ENCODE measurements around the gene OCRL. TPM values are rescaled to one million over a fixed set of nuclear protein-coding genes. Genes with fewer than 3 reads are reported as not detected.

Gene OCRL
- total and polyA plus RNA-seq, 2 donors from 2014 or later: 9.4 to 20.0 TPM

GRCh38 chrX:129529685-129530281 is 10.3 kb upstream of the OCRL start:
- intact Hi-C loops (cut with DNase I): no loop called here
- H3K4me1 ChIP-seq (ENCODE audit: control insufficient read depth in 2 of 3, insufficient read depth in 2 of 3, low read depth in 1 of 3, low read length in 3 of 3): no peaks in the 10 kb centered on the region
- no peak for DNase-seq
- H3K4me3 ChIP-seq (ENCODE audit: low read length in 3 of 3): no peak overlapping the region
- H3K9ac ChIP-seq (ENCODE audit: low read length in 3 of 3): no peak overlapping the region
- H3K27me3 ChIP-seq (ENCODE audit: control insufficient read depth, insufficient read depth, low read length): no peaks in the 10 kb centered on the region
- no peaks in the 10 kb centered on the region for H3K36me3 ChIP-seq (ENCODE audit: control insufficient read depth in 2 of 3, insufficient read depth in 3 of 3, low read length in 3 of 3)
- FAIRE-seq: no peak
- H3K27ac ChIP-seq (ENCODE audit: low read depth in 2 of 2, low read length in 2 of 2): no peak overlapping the region
- no peak for TF ChIP-seq CTCF (IDR thresholded peaks at IDR 0.05; ENCODE audit: borderline replicate concordance, extremely low read depth, insufficient read depth)
- no peaks in the 10 kb centered on the region for H3K9me3 ChIP-seq (ENCODE audit: control insufficient read depth in 2 of 3, insufficient read depth in 1 of 3, low read length in 3 of 3)

- no peak overlapping the region for H3K9ac ChIP-seq (ENCODE audit: low read length in 3 of 3)
- no peak overlapping the region for H3K4me3 ChIP-seq (ENCODE audit: low read length in 3 of 3)
- H3K4me1 ChIP-seq (ENCODE audit: control insufficient read depth in 2 of 3, insufficient read depth in 2 of 3, low read depth in 1 of 3, low read length in 3 of 3): no peaks in the 10 kb centered on the region
- no peaks in the 10 kb centered on the region for H3K9me3 ChIP-seq (ENCODE audit: control insufficient read depth in 2 of 3, insufficient read depth in 1 of 3, low read length in 3 of 3)
- H3K36me3 ChIP-seq (ENCODE audit: control insufficient read depth in 2 of 3, insufficient read depth in 3 of 3, low read length in 3 of 3): no peaks in the 10 kb centered on the region
- no peak for TF ChIP-seq CTCF (IDR thresholded peaks at IDR 0.05; ENCODE audit: borderline replicate concordance, extremely low read depth, insufficient read depth)
- DNase-seq (no peak), FAIRE-seq (no peak)
- no peaks in the 10 kb centered on the region for H3K27me3 ChIP-seq (ENCODE audit: control insufficient read depth, insufficient read depth, low read length)
- H3K27ac ChIP-seq (ENCODE audit: low read depth in 2 of 2, low read length in 2 of 2): no peak overlapping the region
- intact Hi-C loops (cut with DNase I): no loop called here
Measured at GRCh38 chrX:129530410-129530809, 9.6 kb upstream of the OCRL start.

GRCh38 chrX:129531132-129531531 is 8.9 kb upstream of the OCRL start:
- Histone ChIP-seq H3K9ac (ENCODE audit: low read length in 3 of 3) (no peak overlapping the region), H3K4me3 (ENCODE audit: low read length in 3 of 3) (no peak overlapping the region), H3K4me1 (ENCODE audit: control insufficient read depth in 2 of 3, insufficient read depth in 2 of 3, low read depth in 1 of 3, low read length in 3 of 3) (no peaks in the 10 kb centered on the region), H3K36me3 (ENCODE audit: control insufficient read depth in 2 of 3, insufficient read depth in 3 of 3, low read length in 3 of 3) (no peaks in the 10 kb centered on the region), H3K27me3 (ENCODE audit: control insufficient read depth, insufficient read depth, low read length) (no peaks in the 10 kb centered on the region), H3K27ac (ENCODE audit: low read depth in 2 of 2, low read length in 2 of 2) (no peak overlapping the region), H3K9me3 (ENCODE audit: control insufficient read depth in 2 of 3, insufficient read depth in 1 of 3, low read length in 3 of 3) (no peaks in the 10 kb centered on the region)
- DNase-seq (peak in 1 of 5 donors; percentile 5), FAIRE-seq (no peak)
- intact Hi-C loops (cut with DNase I): no loop called here
- no peak for TF ChIP-seq CTCF (IDR thresholded peaks at IDR 0.05; ENCODE audit: borderline replicate concordance, extremely low read depth, insufficient read depth)

All from kidney (tissue), 14 donors.